NT2/D1 (cell line): ENCODE measurements around the gene TMC6.
"Not testable (repeated sequence)": the region's sequence is repeated elsewhere in the genome, so short reads cannot be mapped to it uniquely, and the experiment has no call there.

Experiments used
- DNase-seq: peaks from one replicate; pipeline ENCODE4 v3.0.0-alpha.2; 2011; ENCODE audit warnings: low read depth, low spot score
- H3K27me3 ChIP-seq: 2 replicates; pipeline ENCODE4 v1.6.0; 2011; ENCODE audit warnings: mild to moderate bottlenecking; ENCODE audit not compliant: insufficient read length, insufficient read depth
- H3K36me3 ChIP-seq: 2 replicates; pipeline ENCODE4 v1.6.1; 2011; ENCODE audit warnings: mild to moderate bottlenecking, low read length, mixed read lengths; ENCODE audit not compliant: insufficient read depth, insufficient read length
- H3K4me1 ChIP-seq: 2 replicates; pipeline ENCODE4 v1.5.1; 2011; ENCODE audit not compliant: insufficient read depth, insufficient read length
- H3K4me3 ChIP-seq: 2 replicates; pipeline ENCODE4 v1.5.1; 2011; ENCODE audit warnings: low read depth; ENCODE audit not compliant: insufficient read length
- H3K9ac ChIP-seq: 2 replicates; pipeline ENCODE4 v1.6.0; 2011; ENCODE audit warnings: low read depth; ENCODE audit not compliant: insufficient read length
- H3K9me3 ChIP-seq: 2 replicates; pipeline ENCODE4 v1.5.1; 2011; ENCODE audit warnings: mild to moderate bottlenecking, low read length; ENCODE audit not compliant: insufficient read depth
- SUZ12 ChIP-seq: IDR thresholded peaks from 2 replicates; pipeline ENCODE4 v1.6.1; 2011; ENCODE audit not compliant: insufficient read length, insufficient read depth; ENCODE audit errors: extremely low read depth
- YY1 ChIP-seq: IDR thresholded peaks from 2 replicates; pipeline ENCODE4 v1.6.1; 2011; ENCODE audit not compliant: insufficient read length, insufficient read depth
- ZNF274 ChIP-seq: IDR thresholded peaks from 2 replicates; pipeline ENCODE4 v1.6.1; 2011; ENCODE audit warnings: mild to moderate bottlenecking, low read depth, low read length

Gene TMC6

GRCh38 chr17:78095035-78095434, 33.5 kb downstream of the TMC6 start:
- Histone ChIP-seq H3K36me3 (peaks cover 76% of the 10 kb centered on the region), H3K27me3 (no peaks in the 10 kb centered on the region), H3K9ac (no peak overlapping the region), H3K4me3 (no peak overlapping the region), H3K4me1 (no peaks in the 10 kb centered on the region), H3K9me3 (peaks cover 15% of the 10 kb centered on the region; the same call in 1 of the 2 replicates)
- TF ChIP-seq YY1 (no peak), ZNF274 (no peak), SUZ12 (no peak)
- no peak for DNase-seq

GRCh38 chr17:78092794-78093324, 35.7 kb downstream of the TMC6 start:
- no peaks in the 10 kb centered on the region for H3K9me3 ChIP-seq
- no peaks in the 10 kb centered on the region for H3K27me3 ChIP-seq
- no peak for DNase-seq
- no peaks in the 10 kb centered on the region for H3K4me1 ChIP-seq
- TF ChIP-seq YY1, result no peak
- no peak for TF ChIP-seq ZNF274
- TF ChIP-seq SUZ12, result no peak
- H3K36me3 ChIP-seq, result peaks cover 67% of the 10 kb centered on the region
- H3K9ac ChIP-seq, result no peak overlapping the region
- no peak overlapping the region for H3K4me3 ChIP-seq

GRCh38 chr17:78089576-78090281, 38.8 kb downstream of the TMC6 start:
- Histone ChIP-seq H3K4me3 (no peak overlapping the region), H3K36me3 (peaks cover 59% of the 10 kb centered on the region)
- no peak for DNase-seq

GRCh38 chr17:78088529-78088928, 40.0 kb downstream of the TMC6 start:
- H3K9me3 ChIP-seq, result no peaks in the 10 kb centered on the region
- no peak overlapping the region for H3K4me3 ChIP-seq
- no peak overlapping the region for H3K9ac ChIP-seq
- no peak for DNase-seq
- no peaks in the 10 kb centered on the region for H3K4me1 ChIP-seq
- H3K36me3 ChIP-seq, result peaks cover 51% of the 10 kb centered on the region
- TF ChIP-seq SUZ12, result no peak
- TF ChIP-seq YY1, result no peak
- TF ChIP-seq ZNF274, result no peak
- H3K27me3 ChIP-seq, result no peaks in the 10 kb centered on the region

More at GRCh38 chr17:78089576-78090281, 38.8 kb downstream of the TMC6 start:
- no peaks in the 10 kb centered on the region for H3K27me3 ChIP-seq
- no peaks in the 10 kb centered on the region for H3K4me1 ChIP-seq
- no peaks in the 10 kb centered on the region for H3K9me3 ChIP-seq
- no peak overlapping the region for H3K9ac ChIP-seq
- TF ChIP-seq SUZ12 (no peak), YY1 (no peak), ZNF274 (no peak)

GRCh38 chr17:78086740-78087139, 41.8 kb downstream of the TMC6 start:
- Histone ChIP-seq H3K27me3 (no peaks in the 10 kb centered on the region), H3K9me3 (no peaks in the 10 kb centered on the region), H3K4me1 (no peaks in the 10 kb centered on the region), H3K4me3 (no peak overlapping the region), H3K9ac (no peak overlapping the region), H3K36me3 (peaks cover 40% of the 10 kb centered on the region)
- TF ChIP-seq SUZ12 (no peak), YY1 (no peak), ZNF274 (no peak)
- DNase-seq, result no peak

GRCh38 chr17:78082988-78083387, 45.6 kb downstream of the TMC6 start:
- Histone ChIP-seq H3K4me3 (no peak overlapping the region), H3K36me3 (peaks cover 45% of the 10 kb centered on the region), H3K9ac (no peak overlapping the region), H3K4me1 (no peaks in the 10 kb centered on the region), H3K9me3 (no peaks in the 10 kb centered on the region), H3K27me3 (no peaks in the 10 kb centered on the region)
- no peak for DNase-seq
- TF ChIP-seq ZNF274 (no peak), SUZ12 (no peak), YY1 (no peak)

- H3K4me3 ChIP-seq, H3K9ac ChIP-seq, DNase-seq, H3K27me3 ChIP-seq, H3K4me1 ChIP-seq, H3K9me3 ChIP-seq: not testable (repeated sequence)
- peaks cover 46% of the 10 kb centered on the region for H3K36me3 ChIP-seq
These were observed 46.1 kb downstream of the TMC6 start for GRCh38 chr17:78082355-78082872.
